ENCODE results near the gene ST6GALNAC3. TPM values are rescaled to one million over a fixed set of nuclear protein-coding genes. Genes with fewer than 3 reads are reported as not detected.
A peak's percentile ranks its signal among the peaks of the same experiment; 100 is the strongest.

Gene ST6GALNAC3
- total RNA-seq, 1 experiment from 2014 or later: not detected

GRCh38 chr1:76287917-76288316 is 213.4 kb downstream of the ST6GALNAC3 start:
- no peak for DNase-seq (ENCODE audit: low read depth)

- DNase-seq (ENCODE audit: low read depth): no peak
Observed at GRCh38 chr1:76288758-76289483, 214.4 kb downstream of the ST6GALNAC3 start.

DNA sequence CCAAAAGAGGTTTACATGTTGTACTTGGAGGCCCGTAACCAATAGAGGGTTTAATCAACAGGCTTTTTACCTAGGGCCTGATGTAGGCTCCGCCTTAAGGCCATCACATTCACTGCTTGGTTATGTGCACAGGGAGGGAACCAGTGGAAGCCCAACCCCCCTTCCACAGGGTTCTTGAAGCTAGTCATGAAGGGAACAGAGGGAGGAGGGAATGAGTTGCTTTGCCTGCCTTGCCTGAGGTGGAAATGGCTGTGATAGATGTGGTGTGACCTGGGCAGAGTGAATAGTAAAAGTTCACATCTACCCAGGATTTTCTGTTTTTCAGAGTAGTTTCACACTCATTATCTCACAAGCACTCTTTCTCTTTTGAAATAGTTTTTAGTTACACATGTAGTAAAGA is 215.1 kb downstream of the ST6GALNAC3 start:
- no peak for DNase-seq (ENCODE audit: low read depth)

DNA sequence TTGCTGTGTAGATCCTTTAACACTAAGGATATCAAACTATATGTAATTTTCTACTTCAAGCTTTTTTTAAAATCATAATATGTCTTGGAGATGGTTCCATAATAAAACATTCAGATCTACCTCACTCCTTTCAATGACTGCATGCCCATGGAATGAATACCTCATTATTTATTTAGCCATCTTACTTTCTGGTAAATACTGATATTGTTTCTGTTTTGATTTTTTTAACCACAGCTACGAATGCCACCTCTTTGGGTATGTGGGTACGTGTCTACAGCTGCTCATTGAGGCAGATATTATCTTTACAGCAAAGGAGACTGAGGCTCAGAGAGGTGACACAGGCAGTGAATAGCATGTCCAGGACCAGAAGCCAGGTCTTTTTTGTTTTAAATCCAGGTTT is 215.7 kb downstream of the ST6GALNAC3 start:
- DNase-seq (ENCODE audit: low read depth): no peak

- no peak for DNase-seq (ENCODE audit: low read depth)
Observed at GRCh38 chr1:76291191-76291590, 216.6 kb downstream of the ST6GALNAC3 start.

DNA sequence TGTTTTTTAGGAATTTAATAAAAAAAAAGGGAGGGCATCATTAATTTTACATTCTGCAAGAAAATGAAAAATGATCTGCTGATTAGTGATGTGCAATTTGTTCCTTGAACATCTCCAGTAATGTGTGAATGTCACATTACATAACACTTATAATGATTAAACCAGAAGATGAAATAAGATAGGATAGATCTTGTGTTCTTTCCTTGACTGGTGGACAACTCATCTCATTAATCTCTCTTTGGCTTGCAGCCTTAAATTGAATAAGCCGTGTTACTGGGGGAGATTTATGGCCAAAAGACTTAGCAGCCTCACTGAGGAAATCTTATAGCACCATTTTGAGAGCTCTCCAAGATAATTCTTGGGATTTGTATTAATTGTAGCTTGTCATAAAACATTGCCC is 217.2 kb downstream of the ST6GALNAC3 start:
- no peak for DNase-seq (ENCODE audit: low read depth)

- no peak for DNase-seq (ENCODE audit: low read depth)
Observed at GRCh38 chr1:76292418-76293184, 218.1 kb downstream of the ST6GALNAC3 start.

GRCh38 chr1:76293831-76294230 is 219.3 kb downstream of the ST6GALNAC3 start:
- no peak for DNase-seq (ENCODE audit: low read depth)

DNA sequence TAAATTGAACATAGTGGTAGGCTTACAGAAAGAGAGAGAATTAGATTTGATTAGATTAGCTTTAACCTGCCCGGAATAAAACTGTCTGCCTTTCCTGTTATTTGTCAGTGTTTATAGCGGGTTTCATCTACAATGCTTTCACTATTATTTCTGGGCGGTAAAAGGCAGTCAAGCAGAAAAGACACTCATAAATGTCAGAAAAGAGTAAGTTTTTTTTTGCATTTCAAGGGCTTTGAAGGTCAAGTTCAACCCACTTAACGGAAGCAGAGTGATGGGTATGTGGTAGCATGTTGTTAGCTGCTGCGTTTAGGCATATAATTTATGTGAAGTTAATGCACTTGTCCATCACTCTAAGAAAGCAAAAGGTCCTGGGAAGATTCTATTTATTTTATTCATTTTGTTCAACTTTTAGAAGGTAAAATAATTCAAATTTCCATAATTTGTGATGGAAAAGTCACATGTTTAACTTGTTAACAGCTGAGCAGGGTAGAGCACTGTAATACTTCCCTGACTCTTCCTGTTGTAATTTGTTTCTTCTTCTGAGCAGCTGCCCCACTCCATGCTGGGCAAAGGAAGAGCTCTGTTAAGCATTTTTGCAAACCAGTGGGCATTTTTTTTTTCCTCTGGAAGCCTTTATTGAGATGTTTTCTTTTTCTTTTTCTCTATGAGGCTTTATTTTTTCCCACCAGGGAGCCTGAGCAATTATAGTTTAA is 220.1 kb downstream of the ST6GALNAC3 start:
- no peak for DNase-seq (ENCODE audit: low read depth)

GRCh38 chr1:76298399-76298798 is 223.9 kb downstream of the ST6GALNAC3 start:
- no peak for DNase-seq (ENCODE audit: low read depth)

GRCh38 chr1:76299036-76299435 is 224.5 kb downstream of the ST6GALNAC3 start:
- no peak for DNase-seq (ENCODE audit: low read depth)

- no peak for DNase-seq (ENCODE audit: low read depth)
Observed at GRCh38 chr1:76300556-76300955, 226.0 kb downstream of the ST6GALNAC3 start.

DNA sequence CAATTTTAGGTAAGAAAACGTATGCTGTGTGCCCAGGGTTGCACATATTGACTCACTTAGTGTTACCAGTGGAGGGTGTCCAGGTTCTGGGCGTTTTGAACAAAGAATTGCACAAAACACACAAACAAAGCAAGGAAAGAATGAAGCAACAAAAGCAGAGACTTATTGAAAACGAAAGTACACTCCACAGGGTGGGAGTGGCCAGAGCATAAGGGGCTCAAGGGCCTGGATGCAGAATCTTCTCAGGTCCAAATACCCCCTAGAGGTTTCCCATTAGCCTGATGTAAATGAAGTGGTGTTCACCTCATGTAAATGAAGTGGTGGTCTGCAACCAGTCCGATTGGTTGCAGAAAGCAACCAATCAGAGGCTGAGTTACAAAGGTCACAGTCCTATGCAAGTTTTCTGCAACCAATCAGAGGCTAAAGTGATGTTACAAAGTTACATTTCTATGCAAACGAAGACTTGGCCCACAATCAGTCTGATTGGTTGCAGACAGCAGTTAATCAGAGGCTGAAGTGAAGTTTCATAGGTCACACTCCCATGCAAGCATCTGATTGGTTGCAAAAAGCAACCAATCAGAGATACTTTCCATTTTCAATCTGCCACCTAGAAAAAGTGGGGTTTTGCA is 228.3 kb downstream of the ST6GALNAC3 start:
- DNase-seq (ENCODE audit: low read depth): peak; percentile 5

- DNase-seq (ENCODE audit: low read depth): no peak
Observed at GRCh38 chr1:76303340-76303717, 228.8 kb downstream of the ST6GALNAC3 start.

GRCh38 chr1:76313304-76313703 is 238.8 kb downstream of the ST6GALNAC3 start:
- DNase-seq (ENCODE audit: low read depth): no peak

- no peak for DNase-seq (ENCODE audit: low read depth)
Observed at GRCh38 chr1:76314730-76315129, 240.2 kb downstream of the ST6GALNAC3 start.

- no peak for DNase-seq (ENCODE audit: low read depth)
Observed at GRCh38 chr1:76317299-76317900, 242.9 kb downstream of the ST6GALNAC3 start.

GRCh38 chr1:76330991-76331603 is 256.6 kb downstream of the ST6GALNAC3 start:
- peak; percentile 61 for DNase-seq (ENCODE audit: low read depth)

DNA sequence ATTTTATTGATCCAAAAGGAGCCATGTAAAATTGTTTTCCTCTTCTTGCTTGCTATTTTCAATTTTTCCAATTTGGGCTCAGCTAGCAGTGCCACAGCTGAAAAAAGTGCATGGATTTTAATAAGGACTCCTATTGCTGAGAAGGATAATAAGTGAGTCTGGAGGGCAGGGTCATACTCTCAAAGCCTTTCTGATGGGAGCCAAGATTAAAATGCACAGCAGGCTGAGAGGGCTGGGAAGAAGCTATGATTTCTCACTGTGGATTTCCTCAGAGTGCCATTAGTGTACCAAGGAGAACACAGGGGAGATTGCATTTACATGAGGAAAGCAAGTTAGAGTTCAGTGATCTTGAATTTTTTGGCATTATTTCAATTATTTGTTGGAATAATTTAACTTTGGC is 261.3 kb downstream of the ST6GALNAC3 start:
- no peak for DNase-seq (ENCODE audit: low read depth)

DNA sequence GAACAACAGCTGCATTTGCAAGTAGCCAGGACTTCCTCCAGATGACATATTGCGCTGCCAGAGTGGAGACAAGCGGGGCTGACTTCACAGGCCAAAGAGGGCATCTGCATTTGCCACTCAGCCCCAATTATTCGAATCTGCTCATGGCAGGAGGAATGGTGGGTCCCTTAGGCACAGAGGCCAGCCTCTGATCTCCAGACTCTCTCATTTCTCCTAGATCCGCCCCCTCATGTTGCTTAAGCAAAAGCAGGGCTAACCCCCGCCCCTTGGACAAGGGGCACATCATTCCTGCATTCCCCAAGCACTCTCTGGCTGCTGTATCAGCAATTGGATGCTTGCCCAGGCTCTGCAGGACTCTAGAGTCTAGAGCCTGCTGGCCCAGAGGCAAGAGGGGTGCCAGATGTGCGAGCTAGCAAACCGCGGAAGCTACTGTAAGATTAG is 262.4 kb downstream of the ST6GALNAC3 start:
- peak; percentile 32 for DNase-seq (ENCODE audit: low read depth)

All from LHCN-M2 (cell line).